MM.1S (cell line): ENCODE data around the gene AMMECR1L.
"Not testable (repeated sequence)": the region's sequence is repeated elsewhere in the genome, so short reads cannot be mapped to it uniquely, and the experiment has no call there.

Experiments
- DNase-seq: peaks from one replicate; pipeline ENCODE4 v3.0.0-alpha.2; 2015
- H2AFZ ChIP-seq: fragments of 300-600 bp; sonication (generic); 2 replicates; pipeline ENCODE4 v1.6.0; 2016; ENCODE audit warnings: antibody characterized with exemption, low read length
- H3F3A ChIP-seq: fragments of 300-600 bp; sonication (generic); 2 replicates; pipeline ENCODE4 v1.6.1; 2016; ENCODE audit warnings: mild to moderate bottlenecking, antibody characterized with exemption, low read length, moderate library complexity, mixed read lengths; ENCODE audit not compliant: insufficient read depth
- H3K27ac ChIP-seq: fragments of 300-600 bp; sonication (generic); 2 replicates; pipeline ENCODE4 v1.5.1; 2016; ENCODE audit warnings: mild to moderate bottlenecking, low read length
- H3K27me3 ChIP-seq: fragments of 300-600 bp; sonication (generic); replicated peaks from 2 replicates; pipeline ENCODE4 v1.6.0; 2016; ENCODE audit warnings: low read length; ENCODE audit not compliant: insufficient read depth
- H3K36me3 ChIP-seq: fragments of 300-600 bp; sonication (generic); replicated peaks from 2 replicates; pipeline ENCODE4 v1.6.1; 2016; ENCODE audit warnings: mild to moderate bottlenecking, low read length, mixed read lengths; ENCODE audit not compliant: insufficient read depth
- H3K4me1 ChIP-seq: fragments of 300-600 bp; sonication (generic); 2 replicates; pipeline ENCODE4 v1.6.1; 2016; ENCODE audit warnings: low read length, mixed read lengths
- H3K4me2 ChIP-seq: fragments of 300-600 bp; sonication (generic); 2 replicates; pipeline ENCODE4 v1.6.0; 2016; ENCODE audit warnings: low read depth, low read length
- H3K4me3 ChIP-seq: fragments of 300-600 bp; sonication (generic); 2 replicates; pipeline ENCODE4 v1.5.1; 2016; ENCODE audit warnings: low read length, mixed read lengths
- H3K79me2 ChIP-seq: fragments of 300-600 bp; sonication (generic); 2 replicates; pipeline ENCODE4 v1.6.1; 2016; ENCODE audit warnings: mixed run types, low read length, mixed read lengths
- H3K9ac ChIP-seq: fragments of 300-600 bp; sonication (generic); 2 replicates; pipeline ENCODE4 v1.6.1; 2016; ENCODE audit warnings: low read length, mixed read lengths
- H3K9me2 ChIP-seq: fragments of 300-600 bp; sonication (generic); replicated peaks from 2 replicates; pipeline ENCODE4 v1.6.1; 2016; ENCODE audit warnings: mild to moderate bottlenecking, low read length, mixed read lengths; ENCODE audit not compliant: insufficient read depth
- H3K9me3 ChIP-seq: fragments of 300-600 bp; sonication (generic); replicated peaks from 2 replicates; pipeline ENCODE4 v1.6.1; 2016; ENCODE audit warnings: mild to moderate bottlenecking, low read length, mixed read lengths; ENCODE audit not compliant: insufficient read depth
- H4K20me1 ChIP-seq: fragments of 300-600 bp; sonication (generic); 2 replicates; pipeline ENCODE4 v1.6.1; 2016; ENCODE audit warnings: mild to moderate bottlenecking, low read length, moderate library complexity, mixed read lengths; ENCODE audit not compliant: insufficient read depth
- EZH2 ChIP-seq: fragments of 300-600 bp; sonication (generic); optimal IDR thresholded peaks from 2 replicates; pipeline ENCODE3; 2017; ENCODE audit warnings: low read depth, mild to moderate bottlenecking, antibody characterized with exemption, low read length, mixed read lengths
- EZH2phosphoT487 ChIP-seq: fragments of 300-600 bp; sonication (generic); IDR thresholded peaks from 2 replicates; pipeline ENCODE4 v1.6.1; 2018; ENCODE audit warnings: antibody characterized with exemption, low read length
- TF ChIP-seq, protein P1 (sequence below): fragments of 300-600 bp; sonication (generic); IDR thresholded peaks from 2 replicates; pipeline ENCODE4 v1.5.1; 2016; ENCODE audit warnings: antibody characterized with exemption, low read length, mixed read lengths

Gene AMMECR1L

DNA sequence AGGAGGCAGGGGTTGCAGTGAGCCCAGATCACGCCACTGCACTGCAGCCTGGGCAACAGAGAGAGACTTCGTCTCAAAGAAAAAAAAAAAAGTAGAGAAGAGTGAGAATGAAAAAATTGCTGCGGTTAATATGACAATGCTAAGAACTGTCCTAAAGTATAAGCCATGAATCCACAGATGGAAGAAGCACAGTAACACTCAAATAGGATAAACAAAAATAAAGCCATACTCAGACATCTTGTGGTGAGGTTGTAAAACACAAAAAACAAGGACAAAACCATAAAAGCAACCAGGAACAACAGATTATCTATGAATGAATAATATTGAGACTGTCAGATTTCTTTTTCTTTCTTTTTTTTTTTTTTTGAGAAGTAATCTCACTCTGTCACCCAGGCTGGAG is 50.8 kb downstream of the AMMECR1L start:
- Histone ChIP-seq H3K79me2 (no peaks in the 10 kb centered on the region), H3K9me3 (no peaks in the 10 kb centered on the region), H3K9ac (no peak overlapping the region), H3K4me1 (peaks cover 30% of the 10 kb centered on the region), H3K9me2 (no peaks in the 10 kb centered on the region), H3K27me3 (no peaks in the 10 kb centered on the region), H3K27ac (no peak overlapping the region), H3K4me3 (no peak overlapping the region), H3F3A (peaks cover 9% of the 10 kb centered on the region), H3K4me2 (no peak overlapping the region), H4K20me1 (no peaks in the 10 kb centered on the region), H3K36me3 (no peaks in the 10 kb centered on the region), H2AFZ (no peak overlapping the region)
- no peak for DNase-seq
- TF ChIP-seq EZH2 (no peak), EZH2phosphoT487 (no peak)
- TF ChIP-seq, protein P1, sequence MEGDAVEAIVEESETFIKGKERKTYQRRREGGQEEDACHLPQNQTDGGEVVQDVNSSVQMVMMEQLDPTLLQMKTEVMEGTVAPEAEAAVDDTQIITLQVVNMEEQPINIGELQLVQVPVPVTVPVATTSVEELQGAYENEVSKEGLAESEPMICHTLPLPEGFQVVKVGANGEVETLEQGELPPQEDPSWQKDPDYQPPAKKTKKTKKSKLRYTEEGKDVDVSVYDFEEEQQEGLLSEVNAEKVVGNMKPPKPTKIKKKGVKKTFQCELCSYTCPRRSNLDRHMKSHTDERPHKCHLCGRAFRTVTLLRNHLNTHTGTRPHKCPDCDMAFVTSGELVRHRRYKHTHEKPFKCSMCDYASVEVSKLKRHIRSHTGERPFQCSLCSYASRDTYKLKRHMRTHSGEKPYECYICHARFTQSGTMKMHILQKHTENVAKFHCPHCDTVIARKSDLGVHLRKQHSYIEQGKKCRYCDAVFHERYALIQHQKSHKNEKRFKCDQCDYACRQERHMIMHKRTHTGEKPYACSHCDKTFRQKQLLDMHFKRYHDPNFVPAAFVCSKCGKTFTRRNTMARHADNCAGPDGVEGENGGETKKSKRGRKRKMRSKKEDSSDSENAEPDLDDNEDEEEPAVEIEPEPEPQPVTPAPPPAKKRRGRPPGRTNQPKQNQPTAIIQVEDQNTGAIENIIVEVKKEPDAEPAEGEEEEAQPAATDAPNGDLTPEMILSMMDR: no peak

- Histone ChIP-seq H3K36me3 (no peaks in the 10 kb centered on the region), H3K4me1 (peaks cover 47% of the 10 kb centered on the region), H3K27me3 (no peaks in the 10 kb centered on the region), H3F3A (peaks cover 25% of the 10 kb centered on the region), H3K4me3 (peak overlapping the region; percentile 42), H3K9me2 (no peaks in the 10 kb centered on the region), H3K79me2 (no peaks in the 10 kb centered on the region), H3K4me2 (peak overlapping the region; percentile 75), H3K27ac (peak overlapping the region; percentile 94), H4K20me1 (no peaks in the 10 kb centered on the region), H3K9ac (peak overlapping the region; percentile 81), H3K9me3 (no peaks in the 10 kb centered on the region), H2AFZ (peak overlapping the region; percentile 70; the same call in 1 of the 2 replicates)
- TF ChIP-seq, protein P1: no peak
- TF ChIP-seq EZH2phosphoT487 (no peak), EZH2 (no peak)
- peak; percentile 99 for DNase-seq
Observed at GRCh38 chr2:127829845-127830246, 55.9 kb downstream of the AMMECR1L start.

DNA sequence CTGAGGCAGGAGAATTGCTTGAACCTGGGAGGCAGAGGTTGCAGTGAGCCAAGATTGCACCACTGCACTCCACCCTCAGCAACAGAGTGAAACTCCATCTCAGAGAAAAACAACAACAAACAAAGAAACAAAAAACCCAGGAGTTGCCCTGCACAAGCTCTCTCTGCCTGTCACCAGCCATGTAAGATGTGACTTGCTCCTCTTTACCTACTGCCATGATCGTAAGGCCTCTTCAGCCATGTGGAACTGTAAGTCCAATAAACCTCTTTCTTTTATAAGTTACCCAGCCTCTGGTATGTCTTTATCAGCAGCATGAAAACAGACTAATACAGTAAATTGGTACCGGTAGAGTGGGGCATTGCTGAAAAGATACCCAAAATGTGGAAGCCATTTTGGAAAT is 59.0 kb downstream of the AMMECR1L start:
- not testable (repeated sequence) for H3K36me3 ChIP-seq, H3K27ac ChIP-seq, H3K4me2 ChIP-seq, H3K27me3 ChIP-seq, H4K20me1 ChIP-seq, H3K9me2 ChIP-seq, DNase-seq, H2AFZ ChIP-seq, H3K9me3 ChIP-seq, H3K4me3 ChIP-seq, H3K79me2 ChIP-seq, H3K9ac ChIP-seq
- Histone ChIP-seq H3F3A (peaks cover 25% of the 10 kb centered on the region), H3K4me1 (peaks cover 31% of the 10 kb centered on the region)

DNA sequence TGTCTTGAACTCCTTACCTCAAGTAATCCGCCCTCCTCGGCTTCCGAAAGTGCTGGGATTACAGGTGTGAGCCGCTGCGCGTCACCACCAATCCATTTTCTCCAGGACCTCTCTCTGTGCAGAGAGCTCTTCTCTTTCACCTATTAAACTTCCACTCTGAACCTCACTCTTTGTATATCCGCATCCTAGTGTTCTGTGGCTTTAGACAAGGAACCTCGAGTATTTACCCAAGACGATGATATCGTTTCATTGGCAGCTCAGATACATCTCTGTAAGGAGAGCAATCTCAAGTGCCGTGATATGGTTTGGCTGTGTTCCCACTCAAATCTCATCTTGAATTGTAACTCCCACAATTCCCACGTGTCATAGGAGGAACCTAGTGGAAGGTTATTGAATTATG is 59.7 kb downstream of the AMMECR1L start:
- no peak overlapping the region for H2AFZ ChIP-seq
- no peaks in the 10 kb centered on the region for H3K9me3 ChIP-seq
- H4K20me1 ChIP-seq: no peaks in the 10 kb centered on the region
- H3F3A ChIP-seq: peaks cover 25% of the 10 kb centered on the region
- no peaks in the 10 kb centered on the region for H3K79me2 ChIP-seq
- H3K9ac ChIP-seq: no peak overlapping the region
- H3K27ac ChIP-seq: no peak overlapping the region
- H3K4me1 ChIP-seq: peaks cover 24% of the 10 kb centered on the region
- DNase-seq: no peak
- no peaks in the 10 kb centered on the region for H3K36me3 ChIP-seq
- no peaks in the 10 kb centered on the region for H3K27me3 ChIP-seq
- no peak overlapping the region for H3K4me2 ChIP-seq
- H3K4me3 ChIP-seq: no peak overlapping the region
- no peaks in the 10 kb centered on the region for H3K9me2 ChIP-seq
- TF ChIP-seq, protein P1: no peak
- TF ChIP-seq EZH2phosphoT487 (no peak), EZH2 (no peak)
